HG02943 (cell line): ENCODE measurements around the gene ZNF629.
"Not testable (repeated sequence)": the region's sequence is repeated elsewhere in the genome, so short reads cannot be mapped to it uniquely, and the experiment has no call there.

ENCODE experiments used
- ATAC-seq: cut with Tn5 transposase; IDR thresholded peaks from one replicate; pipeline ENCODE4 v1.9.1; 2021; ENCODE audit warnings: mild to moderate bottlenecking, low read depth, moderate library complexity; ENCODE audit not compliant: unreplicated experiment

ZNF629 gene

DNA sequence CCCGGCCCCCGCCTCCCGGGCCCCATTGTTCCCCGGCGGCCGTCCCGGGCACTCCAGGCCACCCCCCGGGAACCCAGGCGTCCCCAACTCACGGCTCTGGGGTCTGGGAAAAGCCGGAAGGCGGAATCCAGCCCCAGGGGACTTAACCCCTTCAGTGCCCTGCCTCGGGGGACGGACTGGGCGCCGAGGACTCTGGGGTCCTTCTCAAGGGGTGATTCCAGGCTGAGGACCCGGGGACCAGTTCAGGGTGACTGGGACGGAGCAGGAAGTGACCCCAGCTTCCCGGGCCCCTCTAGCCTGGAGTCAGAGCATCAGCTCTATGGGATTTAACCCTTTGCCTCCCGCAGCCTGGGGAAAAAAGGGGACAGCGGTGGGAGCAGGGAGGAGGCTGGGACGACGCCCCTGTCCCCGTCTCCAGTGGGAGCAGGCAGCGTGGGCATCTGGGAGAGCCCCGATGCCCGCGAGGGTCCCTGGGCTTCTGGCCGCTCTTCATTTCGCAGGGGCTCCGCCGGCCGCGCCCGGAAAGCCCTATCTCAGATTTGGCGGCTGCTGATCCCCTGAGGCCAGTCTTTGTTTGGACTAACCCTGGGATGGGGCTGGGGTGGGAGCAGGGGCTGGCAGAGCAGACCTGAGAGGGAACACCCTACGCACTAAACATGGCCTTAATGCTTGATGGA, at the start of gene ZNF629:
TSS of gene ZNF629 (minus strand) at position 270 of the 677 bp plus-strand sequence. CDS start 2,723 bp downstream, outside the sequence.
- no peak for ATAC-seq

DNA sequence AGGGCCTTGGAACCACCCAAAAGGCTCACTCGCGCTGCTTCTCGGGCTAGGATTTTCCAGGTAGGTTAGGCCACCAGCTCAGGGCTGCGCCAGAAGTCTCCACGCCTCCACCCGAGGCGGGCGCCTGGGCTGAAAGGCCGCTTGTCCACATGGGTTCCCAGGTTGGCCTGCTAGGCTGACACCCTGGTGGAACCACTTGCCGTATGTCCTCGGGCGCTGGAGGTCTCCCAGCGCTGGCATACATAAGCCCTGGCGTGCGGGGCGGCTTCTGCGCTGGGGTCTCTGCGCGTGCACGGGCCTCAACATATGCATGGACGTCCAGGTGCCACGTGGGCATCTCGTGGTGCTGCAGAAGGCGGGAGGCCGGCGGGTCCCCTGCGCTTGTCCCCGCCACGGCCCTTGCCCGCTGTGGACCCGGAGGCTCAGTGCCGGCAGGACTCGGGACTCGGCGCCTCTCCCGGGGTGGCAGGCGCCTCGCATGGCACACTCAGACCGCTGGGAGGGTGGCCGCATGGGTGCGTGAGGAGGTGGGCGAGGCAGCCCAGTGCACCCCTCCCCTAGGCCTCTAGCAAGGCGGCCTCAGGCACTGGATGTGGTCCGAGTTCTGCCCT, 47.2 kb upstream of the ZNF629 start:
- no peak for ATAC-seq

DNA sequence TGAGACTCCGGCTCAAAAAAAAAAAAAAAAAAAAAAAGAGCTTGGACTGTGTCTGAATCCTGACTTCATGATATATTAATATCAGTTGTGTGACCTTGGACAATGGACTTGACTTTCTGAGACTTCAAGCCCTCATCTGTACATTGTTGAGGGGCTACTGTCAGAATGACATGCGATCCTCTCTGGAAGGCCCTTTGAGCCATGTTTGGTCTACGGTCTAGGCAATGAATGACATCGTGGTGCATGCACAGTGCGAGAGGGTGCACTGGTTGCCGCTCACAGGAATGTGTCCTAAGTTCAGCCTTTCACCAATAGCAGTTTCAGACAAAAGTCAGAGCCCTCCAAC, 43.0 kb upstream of the ZNF629 start:
- ATAC-seq, result no peak

DNA sequence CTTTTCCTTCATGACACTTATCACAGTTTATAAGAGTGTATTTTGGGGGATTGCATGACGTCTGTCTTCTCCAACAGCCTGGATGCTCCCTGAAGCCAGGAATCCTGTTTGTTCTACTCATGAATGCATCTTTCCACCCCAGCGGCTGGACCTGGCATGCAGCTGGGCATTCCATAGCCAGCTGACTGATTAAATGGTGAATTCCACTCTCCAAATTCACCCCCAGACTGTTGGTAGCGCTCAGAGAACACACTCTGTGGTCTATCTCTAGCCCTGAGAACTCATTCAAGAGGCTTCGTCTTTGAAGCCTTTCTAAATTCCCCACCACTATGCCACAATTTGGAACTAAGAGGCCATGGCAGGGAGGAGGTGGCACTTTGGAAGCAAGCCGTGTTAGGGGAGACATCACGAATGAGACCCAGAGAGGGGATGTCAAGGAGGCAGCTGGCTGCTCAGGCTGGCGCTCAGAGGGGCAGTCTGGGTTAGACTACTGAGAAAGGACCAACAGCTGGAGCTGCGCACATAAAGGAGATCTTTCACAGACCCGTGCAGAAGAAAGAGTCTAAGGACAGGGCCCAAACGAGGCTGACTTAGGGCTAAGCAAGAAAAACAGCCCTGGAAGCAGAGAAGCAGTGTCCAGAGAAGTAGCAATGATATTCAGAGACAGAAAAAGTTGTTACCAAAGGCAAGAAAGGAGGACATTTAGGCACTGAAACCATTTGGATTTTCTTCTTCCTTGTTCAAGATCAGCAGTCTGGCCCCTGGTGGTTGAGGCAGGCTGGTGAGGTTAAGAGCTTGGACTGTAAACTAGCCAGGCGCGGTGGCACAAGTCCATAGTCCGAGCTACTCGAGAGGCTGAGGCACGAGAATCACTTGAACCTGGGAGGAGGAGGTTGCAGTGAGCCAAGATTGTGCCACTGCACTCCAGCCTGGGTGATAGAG, 42.4 kb upstream of the ZNF629 start:
- ATAC-seq, result no peak

DNA sequence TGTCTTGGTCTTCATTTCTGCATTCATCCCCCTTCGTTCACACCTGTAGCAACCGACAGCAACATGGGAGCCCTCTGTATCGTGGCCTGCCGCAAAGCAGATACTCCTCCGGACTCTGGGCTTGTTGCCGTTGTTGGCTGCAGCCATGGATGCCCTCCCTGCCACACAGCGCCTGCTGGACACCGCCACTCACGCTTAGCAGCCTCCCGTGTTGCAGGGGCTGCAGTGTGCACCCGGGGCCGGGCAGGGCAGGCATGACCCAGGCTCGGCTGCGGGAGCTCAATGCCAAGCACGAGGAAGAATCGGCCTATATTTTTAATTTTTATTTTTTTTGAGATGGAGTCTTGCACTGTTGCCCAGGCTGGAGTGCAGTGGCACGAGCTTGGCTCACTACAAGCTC, 34.9 kb upstream of the ZNF629 start:
- no peak for ATAC-seq

DNA sequence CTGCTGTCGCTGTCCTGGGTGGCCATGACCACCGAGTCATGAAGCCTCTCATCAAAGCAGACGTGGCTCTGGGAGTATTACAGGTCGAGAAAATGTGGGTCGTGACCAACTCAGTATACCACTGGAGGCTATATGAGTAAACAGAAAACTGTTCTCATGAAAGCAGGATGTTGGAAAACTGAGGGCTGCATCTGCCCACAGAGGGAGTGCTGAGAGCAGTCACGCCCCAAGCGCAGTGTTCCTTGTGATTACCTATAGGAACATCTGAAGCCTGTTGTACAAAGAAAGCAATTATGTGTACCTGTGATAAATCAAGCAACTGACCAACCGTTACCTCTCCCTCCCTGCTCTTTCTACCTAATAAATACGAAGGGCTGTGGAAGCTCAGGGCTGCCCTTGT, 34.4 kb upstream of the ZNF629 start:
- not testable (repeated sequence) for ATAC-seq

DNA sequence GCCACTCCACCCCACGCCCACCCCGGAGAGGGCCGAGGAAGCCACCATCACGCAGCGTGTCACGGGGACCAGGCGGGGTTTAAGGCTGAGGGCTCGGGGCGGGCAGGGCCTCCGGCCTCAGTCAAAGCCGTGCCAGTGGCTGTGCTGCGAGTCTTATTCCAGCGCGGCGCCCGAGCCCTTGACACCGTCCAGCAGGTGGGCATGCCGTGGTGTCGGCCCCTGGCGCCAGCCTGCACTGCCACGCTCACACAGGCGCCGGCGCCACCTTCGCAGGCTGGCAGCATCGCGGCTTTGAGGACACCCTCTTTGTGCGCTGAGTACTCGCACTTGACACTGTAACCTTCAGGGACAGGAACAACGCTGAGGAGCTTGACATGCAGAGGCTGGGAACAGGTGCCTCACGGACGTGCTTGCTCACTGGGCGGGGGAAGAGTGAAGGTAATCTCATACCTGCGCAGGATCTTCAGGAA, 34.0 kb upstream of the ZNF629 start:
- no peak for ATAC-seq

DNA sequence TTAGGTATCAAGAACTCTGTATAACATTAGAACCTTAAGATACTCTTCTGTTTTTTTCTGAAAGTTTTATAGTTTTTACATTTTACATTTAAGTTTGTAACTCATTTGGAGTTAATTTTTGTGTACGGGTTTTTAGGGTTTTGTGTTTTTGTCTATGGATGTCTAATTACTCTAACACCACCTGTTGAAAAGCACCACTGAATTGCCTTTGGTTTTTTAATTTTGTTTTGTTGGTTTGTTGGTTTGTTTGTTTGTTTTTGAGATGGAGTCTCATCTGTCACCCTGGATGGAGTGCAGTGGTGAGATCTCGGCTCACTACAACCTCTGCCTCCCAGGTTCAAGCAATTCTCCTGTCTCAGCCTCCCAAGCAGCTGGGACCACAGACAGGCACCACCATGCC, 29.8 kb upstream of the ZNF629 start:
- no peak for ATAC-seq

DNA sequence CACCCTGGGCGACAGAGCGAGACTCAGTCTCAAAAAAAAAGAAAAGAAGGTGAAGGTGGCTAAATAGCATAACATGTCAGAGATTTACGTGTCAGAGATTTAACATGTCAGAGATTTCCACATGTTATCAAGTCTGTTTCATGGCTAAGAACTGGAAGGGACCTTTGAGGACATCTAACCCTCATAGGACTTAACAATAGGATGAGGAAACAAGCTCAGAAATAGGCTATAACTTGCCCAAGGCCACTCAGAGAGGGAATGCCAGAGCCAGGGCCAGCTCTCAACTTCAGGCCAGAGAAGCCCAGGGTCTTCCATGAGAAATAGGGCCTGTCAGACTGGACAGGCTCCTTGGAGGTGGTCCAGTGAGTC, 26.8 kb upstream of the ZNF629 start:
- peak; percentile 4 for ATAC-seq

DNA sequence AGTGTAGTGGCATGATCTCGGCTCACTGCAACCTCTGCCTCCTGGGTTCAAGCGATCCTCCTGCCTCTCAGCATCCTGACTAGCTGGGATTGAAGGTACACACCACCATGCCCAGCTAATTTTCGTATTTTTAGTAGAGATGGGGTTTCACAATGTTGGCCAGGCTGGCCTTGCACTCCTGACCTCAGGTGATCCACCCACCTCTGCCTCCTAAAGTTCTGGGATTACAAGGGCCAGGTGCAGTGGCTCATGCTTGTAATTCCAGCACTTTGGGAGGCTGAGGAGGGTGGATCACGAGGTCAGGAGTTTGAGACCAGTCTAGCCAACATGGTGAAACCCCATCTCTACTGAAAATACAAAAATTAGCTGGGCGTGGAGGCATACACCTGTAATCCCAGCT, 22.7 kb upstream of the ZNF629 start:
- not testable (repeated sequence) for ATAC-seq

DNA sequence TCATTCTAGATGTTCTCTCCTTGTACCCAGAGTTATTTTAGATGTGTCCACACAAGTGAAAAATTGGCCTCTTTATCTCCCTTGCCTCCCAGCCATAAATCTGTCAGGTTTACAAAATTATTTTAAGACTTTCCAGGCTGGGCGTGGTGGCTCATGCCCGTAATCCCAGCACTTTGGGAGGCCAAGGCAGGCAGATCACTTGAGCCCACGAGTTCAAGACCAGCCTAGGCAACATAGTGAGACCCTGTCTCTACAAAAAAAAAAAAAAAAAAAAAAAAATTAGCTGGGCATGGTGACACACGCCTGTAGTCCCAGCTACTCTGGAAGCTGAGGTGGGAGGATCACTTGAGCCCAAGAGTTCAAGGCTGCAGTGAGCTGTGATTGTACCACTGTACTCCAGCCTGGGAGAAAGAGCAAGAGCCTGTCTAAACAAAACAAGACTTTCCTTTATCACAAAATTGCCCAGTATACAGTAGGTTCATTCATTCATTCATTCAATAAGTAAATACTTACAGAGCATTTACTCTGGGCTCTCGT, 22.0 kb upstream of the ZNF629 start:
- ATAC-seq, result not testable (repeated sequence)

DNA sequence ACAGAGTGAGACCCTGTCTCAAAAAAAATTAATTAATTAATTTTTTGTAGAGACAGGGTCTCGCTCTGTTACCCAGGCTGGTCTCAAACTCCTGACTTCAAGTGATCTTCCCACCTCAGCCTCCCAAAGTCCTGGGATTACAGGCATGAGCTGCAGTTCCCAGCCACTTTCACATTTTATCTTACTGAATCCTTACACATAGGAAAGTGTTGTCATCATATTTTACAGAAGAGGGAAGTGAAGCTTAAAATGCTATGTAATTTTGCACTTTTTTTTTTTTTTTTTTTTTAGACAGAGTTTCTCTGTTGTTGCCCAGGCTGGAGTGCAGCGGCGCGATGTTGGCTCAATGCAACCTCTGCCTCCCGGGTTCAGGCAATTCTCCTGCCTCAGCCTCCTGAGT, 21.1 kb upstream of the ZNF629 start:
- ATAC-seq, result no peak

DNA sequence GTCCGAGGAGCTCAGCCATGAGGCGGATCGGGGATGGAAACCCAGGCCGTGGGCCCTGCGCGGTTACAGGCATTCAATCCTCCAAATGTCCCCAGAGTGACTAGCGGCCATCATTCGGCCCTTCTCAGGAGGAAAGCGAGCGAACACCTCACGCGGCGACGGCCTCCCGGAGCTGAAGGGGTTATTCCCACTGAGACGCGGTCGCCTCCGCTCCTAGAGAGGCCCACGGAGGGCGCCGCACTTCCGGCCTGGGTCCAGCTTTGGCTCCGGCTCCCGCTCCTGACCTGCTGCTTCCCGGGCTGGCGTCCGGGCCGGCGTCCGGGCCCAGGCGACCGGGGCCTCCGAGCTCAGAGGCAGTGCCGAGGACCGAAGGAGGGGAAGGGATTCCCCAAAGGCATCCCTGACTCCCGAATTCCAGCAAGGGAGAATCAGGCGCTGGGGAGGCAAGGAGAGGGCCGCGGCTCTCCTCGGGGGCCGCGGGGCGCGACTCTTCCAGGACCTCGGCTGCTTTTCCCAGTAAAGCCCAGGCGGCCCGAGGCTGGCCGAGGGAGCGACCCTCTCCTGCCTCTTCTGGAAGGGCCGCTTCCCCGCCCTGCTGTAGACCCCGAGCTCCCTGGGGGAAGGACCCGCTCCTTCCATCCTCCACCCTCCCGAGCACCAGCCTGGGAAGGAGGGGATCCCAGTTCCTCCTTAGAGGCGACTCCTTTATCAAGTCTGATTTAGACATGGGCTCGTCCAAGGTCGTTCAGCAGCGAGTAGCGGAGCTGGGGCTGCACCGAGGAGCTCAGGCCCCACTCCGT, 18.6 kb upstream of the ZNF629 start:
- ATAC-seq, result no peak

DNA sequence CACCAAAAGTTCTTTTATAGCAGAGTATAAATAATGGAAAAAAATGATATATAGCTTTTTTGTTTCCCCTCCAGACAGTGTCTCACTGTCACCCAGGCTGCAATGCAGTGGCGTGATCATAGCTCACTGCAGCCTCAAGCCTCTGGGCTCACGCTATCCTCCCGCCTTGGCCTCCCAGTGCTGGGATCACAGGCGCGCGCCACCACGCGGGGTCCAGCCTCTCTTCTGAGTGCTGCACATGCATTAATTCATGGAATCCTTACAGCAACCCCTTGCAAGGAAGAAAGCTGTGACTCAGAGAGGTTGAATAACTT, 18.0 kb upstream of the ZNF629 start:
- no peak for ATAC-seq

DNA sequence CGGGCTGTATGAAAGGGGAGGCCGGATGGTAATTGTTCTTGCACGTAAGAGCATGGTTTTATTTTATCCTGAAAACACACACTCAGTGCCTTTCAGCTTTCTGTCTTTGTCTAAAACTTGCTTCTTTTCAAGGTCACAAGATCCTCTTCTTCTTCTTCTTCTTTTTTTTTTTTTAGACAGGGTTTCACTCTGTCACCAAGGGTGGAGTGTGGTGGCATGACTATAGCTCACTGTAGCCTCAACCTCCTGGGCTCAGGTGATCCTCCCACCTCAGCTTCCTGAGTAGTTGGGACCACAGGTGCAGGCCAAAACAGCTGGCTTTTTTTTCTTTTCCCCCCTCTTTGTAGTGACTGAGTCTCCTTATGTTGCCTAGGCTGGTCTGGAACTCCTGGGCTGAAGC, 15.9 kb upstream of the ZNF629 start:
- ATAC-seq, result no peak

DNA sequence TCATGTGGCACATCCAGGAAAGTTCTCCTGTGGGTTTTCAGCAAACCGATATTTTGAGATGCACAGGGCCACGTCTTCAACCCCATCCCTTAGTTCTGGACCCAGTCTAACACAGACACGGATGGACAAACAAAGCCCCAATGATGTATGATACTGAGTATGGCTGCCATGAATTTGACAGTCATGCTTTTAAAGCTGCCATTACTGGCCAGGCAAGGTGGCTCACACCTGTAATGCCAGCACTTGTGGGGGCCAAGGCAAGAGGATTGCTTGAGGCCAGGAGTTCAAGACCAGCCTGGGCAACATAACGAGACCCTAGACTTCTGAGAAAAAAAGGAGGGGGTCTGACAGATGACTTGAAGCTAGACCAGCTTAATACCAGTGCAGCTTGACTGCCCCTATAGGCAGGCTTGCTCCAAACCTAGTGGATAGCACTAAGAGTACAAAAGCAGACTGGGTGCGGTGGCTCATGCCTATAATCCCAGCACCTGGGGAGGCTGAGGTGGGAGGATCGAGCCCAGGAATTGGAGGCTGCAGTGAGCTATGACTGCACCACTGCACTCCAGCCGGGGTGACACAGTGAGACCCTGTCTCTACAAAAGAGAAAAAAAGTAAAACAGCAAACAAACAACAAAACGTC, 10.8 kb upstream of the ZNF629 start:
- ATAC-seq, result no peak

DNA sequence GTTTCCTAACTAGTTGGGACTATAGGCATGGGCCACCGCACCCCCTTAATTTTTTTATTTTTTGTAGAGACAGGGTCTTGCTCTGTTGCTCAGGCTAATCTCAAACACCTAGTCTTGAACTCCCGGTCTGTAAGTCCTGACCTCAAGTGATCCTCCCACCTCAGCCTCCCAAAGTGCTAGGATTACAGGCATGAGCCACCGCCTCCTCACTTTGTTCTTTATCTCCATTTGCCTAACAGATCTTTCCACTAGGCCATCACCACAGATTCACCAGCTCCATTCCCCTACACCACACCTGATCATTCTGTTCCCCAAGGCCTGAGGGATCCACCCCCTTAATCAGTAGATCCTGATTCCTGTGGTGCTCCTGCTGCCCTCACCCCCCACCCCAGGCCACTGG, 7.6 kb upstream of the ZNF629 start:
- ATAC-seq, result no peak

DNA sequence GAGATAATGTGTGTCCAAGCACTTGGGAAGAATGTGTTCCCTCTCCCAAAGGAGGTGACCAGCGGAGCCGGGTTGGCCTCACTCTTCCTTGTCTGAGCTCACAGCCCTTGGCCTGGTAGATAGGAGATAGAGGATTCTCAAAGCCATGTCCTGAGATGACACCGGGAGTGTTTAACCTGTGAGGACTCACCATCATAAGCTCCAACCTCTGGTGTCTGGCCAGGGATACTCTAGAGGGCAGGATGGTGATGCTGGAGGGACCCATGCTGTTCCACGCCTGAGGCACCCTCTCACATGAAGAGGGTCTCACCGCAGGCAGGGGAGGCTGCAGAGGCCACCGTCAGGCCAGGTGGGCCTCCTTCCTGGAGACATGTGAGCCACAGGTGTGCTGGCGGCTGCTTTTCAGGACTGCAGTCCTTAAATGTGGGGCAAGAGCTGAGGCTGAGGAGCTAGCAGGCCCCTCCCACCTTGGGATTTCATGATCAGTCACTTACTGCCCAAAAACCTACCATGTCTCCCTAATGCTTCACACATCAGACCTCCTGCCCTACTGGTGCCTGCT, 6.6 kb upstream of the ZNF629 start:
- no peak for ATAC-seq

DNA sequence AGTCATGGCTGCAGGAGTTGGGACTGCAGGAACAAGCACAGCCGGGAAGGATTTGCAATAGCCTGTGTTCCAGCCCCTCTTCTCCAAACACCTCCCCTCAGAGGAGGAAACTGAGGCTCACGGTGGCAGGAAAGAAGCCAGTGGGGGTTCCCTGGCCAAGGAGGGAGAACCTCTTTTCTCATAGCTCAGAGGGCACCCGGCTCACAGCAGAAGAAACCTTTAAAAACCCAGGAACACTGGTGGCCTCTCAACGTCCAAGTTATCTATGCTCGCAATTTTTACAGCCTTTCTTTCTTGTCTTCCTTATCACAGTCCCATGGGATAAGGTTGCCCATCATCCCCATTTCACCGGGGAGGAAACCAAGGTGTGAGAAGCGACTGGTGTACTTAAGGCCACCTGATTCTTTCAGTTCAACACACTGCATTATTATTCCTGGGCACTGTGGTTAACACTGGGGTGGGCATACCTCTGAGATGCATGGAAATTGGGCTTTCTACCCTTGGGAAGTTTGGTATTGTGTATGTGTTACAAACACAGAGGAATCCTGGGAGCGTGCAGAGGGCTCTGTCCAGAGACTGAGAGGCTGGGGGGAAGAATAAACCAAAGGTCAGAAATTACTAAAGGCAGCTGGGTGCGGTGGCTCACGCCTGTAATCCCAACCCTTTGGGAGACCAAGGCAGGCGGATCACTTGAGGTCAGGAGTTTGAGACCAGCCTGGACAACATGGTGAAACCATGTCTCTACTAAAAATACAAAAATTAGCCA, 791 bp upstream of the ZNF629 start:
- no peak for ATAC-seq
